Activated CD4-positive, alpha-beta T cell treated with anti-CD3 and anti-CD28 coated beads, Interleukin-2, amount 50 U/mL, for 16 hours (primary cell): ENCODE results near the gene KCNMA1.
"Not testable (repeated sequence)": the region's sequence is repeated elsewhere in the genome, so short reads cannot be mapped to it uniquely, and the experiment has no call there.

Source experiments
- DNase-seq: peaks from one replicate; pipeline ENCODE4 v3.0.0-alpha.2; 2020

Gene KCNMA1

GRCh38 chr10:77637532-77638320 lies at the start of gene KCNMA1:
Gene KCNMA1 (minus strand): TSS chr10:77637808.
- DNase-seq: no peak

DNA sequence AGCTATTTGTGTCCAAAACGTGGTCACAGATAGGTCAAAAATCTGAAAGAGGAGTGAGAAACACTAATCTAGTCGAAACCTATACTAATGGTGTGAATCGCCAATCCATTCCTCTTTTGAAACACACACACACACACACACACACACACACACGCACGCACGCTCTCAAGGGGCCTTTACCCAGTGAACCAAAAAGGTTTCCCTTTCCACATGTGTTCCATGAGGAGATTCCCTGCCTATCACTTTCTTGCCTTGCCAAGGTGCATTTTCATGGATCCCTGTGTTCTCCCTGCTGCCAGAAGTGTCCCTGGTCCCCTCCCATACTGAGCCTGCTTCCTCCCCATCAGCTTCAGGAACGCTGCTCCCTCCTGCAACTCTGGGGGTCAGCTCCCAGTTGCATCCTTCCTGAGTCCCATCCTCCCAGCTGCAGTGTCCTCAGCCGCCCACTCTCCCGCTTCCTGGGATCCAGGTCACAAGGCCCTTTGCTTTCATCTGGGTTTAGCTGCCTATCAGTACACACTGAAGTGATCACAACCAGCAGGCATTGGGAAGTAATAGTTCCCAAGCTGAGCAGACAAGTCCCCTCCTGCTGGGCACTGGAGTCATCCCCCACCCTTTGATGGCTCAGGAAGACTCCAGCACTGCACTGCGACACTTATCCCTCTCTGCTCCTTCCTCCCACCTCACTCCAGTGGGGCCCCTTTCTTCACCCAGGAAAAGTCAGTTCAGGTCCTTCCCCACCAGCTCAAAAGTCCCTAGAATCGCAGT lies 49.2 kb upstream of the KCNMA1 start:
- DNase-seq: no peak

- no peak for DNase-seq
These were observed 48.5 kb upstream of the KCNMA1 start for GRCh38 chr10:77686096-77686495.

- DNase-seq: no peak
These were observed 47.8 kb upstream of the KCNMA1 start for GRCh38 chr10:77685432-77685831.

DNA sequence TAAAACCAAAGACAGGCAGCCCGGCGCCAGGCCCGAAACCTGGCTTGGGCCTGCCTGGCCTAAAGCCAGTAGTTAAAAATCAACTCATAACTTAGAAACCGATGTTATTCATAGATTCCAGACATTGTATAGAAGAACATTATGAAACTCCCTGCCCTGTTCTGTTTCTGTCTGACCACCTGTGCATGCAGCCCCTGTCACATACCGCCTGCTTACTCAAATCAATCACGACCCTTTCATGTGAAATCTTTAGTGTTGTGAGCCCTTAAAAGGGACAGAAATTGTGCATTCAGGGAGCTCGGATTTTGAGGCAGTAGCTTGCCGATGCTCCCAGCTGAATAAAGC lies 45.5 kb upstream of the KCNMA1 start:
- DNase-seq: not testable (repeated sequence)

- DNase-seq: no peak
These were observed 44.9 kb upstream of the KCNMA1 start for GRCh38 chr10:77682393-77683087.

DNA sequence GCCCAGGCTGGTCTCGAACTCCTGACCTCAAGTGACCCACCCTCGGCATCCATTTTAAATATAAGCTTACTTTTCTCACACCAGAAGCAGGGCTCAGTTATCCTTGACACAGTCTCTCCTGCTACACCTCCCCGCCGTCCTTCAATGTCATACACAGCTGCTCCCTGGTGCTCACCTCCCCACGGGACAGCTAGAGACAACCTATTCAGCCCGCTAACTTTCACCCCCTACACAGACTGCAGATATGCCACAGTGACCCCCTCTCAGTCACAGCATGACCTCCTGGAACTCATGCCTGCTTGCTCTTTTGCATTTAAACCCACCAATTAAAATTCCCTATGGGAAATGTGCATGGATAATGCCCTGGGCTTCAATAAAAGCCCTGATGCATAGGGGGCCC lies 44.2 kb upstream of the KCNMA1 start:
- no peak for DNase-seq

- no peak for DNase-seq
These were observed 43.2 kb upstream of the KCNMA1 start for GRCh38 chr10:77680811-77681210.

DNA sequence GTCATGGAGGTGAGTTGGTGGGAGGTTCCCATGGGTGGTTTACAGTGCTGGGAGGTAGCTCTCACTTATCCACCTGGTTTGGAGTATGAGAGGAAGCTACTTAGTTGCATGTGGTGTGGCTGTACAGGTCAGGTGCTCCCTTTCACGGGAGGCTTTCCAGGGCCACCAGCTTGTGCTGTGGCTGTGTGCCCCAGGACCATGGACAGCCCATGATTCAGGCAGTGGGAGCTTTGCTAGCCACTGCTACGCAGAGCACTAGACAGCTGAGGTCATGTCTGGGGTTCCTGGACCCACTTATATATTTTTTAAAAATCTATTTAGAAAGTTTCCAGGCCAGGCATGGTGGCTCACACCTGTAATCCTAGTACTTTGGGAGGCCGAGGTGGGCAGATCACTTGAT lies 42.5 kb upstream of the KCNMA1 start:
- no peak for DNase-seq

GRCh38 chr10:77679217-77679616 lies 41.6 kb upstream of the KCNMA1 start:
- DNase-seq: no peak

- DNase-seq: no peak
These were observed 40.5 kb upstream of the KCNMA1 start for GRCh38 chr10:77678146-77678545.

GRCh38 chr10:77675347-77675746 lies 37.7 kb upstream of the KCNMA1 start:
- no peak for DNase-seq

DNA sequence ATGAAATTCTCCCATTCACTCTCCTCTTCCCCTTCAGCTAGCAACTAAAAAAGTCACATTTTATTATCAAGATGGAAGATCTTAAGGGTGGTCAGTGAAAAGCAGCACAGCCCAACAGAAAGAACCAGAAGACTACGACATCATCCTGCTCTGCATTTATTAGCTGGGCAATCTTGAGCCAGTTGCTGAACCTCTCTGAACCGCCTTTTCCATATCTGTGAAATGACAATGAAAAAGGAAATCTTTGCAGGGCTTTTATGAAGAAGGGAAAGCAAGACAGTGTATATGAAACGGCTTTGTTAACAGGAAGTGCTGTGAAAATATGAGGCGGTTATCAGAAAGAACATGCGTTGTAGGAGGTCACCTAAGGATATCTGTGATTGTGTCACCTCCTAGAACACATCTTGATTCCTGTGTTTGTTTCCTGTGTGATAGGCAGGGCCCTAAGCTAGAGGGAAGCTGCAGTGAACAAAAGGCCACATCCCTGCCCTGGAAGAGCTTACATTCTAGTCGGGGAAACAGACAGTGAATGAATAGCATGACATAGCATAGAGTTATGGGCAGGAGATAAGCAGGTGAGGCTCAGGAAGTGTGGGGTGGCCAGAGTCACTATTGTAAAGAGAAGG lies 36.0 kb upstream of the KCNMA1 start:
- DNase-seq: no peak

- no peak for DNase-seq
These were observed 35.5 kb upstream of the KCNMA1 start for GRCh38 chr10:77673101-77673500.

DNA sequence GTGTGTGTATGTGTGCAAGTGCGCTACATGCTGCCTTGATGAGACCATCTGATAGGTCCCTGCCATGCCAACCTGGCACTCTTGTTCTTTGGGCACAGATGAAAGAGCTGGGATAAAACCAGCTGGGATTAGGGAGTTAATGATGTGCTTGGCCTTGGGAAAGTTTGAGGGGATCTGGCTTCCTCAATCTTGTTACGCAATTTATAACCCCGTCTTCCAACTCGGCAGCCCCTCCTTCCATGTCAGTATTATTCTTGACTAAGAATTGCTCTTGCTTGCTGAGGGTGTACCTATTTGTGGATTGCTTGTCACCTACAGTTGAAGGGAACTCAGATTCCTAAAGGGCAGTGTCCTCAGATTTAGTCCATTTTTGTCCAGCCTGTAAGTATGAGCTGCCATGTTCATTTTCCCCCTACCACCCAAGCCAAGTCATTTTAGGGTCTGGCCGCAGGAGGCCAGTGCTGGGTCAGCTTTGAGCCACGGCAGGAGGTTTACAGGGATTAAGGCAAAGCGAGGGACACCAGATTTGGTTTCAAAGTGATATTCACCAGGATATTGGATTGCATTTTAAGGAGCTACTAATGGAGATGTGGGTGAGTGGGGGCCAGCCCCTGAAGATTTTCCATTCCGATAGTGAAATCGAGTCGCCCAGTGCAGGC lies 34.1 kb upstream of the KCNMA1 start:
- DNase-seq: no peak

GRCh38 chr10:77670817-77671443 lies 33.3 kb upstream of the KCNMA1 start:
- DNase-seq: no peak

- DNase-seq: no peak
These were observed 32.3 kb upstream of the KCNMA1 start for GRCh38 chr10:77669892-77670291.

DNA sequence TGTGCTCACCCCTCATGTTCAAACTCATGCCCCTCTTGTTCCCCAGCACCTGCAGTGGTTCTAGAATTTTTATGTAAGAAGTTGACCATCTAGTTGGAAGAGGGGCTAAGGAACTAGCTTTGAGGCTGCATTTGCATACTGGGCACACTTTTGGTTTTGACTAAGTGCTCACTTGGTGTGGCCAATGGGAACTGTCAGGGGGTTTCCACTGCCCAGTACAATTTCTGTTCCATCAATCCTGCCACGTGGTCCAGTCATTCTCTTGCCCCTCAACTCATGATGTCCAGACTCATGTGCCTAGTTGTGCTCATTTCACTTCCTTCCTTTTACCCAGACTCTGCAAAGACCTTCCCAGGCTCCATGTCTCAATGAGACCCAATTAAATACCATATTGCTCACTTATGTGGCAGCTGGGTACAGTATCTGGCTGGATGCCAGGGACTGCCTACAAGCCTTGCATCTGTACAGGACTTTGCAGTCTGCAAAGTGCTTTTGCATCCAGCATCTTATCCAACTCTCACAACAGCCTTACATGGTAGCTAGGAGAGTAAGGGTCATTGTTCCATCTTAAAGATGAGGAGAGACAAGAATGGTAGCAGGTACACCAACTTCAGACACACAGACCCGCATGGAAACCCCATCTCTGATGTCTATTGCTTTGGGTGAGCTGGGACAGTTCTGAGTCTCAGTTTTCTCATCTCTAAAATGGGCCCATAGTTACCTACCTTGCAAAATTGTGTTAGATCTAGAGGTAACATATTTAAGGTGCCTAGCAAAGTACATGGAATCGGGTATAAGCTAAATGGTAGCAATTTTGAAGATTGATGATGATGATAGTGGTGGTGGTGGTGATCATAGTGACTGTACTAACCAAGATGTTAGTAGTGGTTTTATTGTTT lies 30.1 kb upstream of the KCNMA1 start:
- no peak for DNase-seq

DNA sequence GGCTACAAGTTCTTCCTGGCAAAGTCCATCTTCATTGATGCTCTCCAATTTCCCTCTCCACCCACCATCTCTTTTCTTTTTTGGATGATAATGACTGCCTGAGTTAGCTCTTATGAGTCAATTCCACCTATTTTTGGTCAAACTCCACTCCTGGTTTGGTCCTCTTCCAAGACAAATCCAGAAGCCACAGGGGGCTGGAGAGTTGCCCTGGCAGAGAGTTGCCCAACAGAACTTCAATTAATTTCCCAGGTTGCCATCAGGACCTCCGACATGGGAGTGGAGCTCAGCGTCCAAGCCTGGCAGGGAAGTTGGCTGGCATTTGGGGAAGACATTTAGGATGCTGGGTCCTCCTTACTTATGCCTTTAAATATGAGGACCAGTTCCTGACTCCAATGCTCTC lies 29.2 kb upstream of the KCNMA1 start:
- no peak for DNase-seq

GRCh38 chr10:77664696-77665095 lies 27.1 kb upstream of the KCNMA1 start:
- no peak for DNase-seq

GRCh38 chr10:77664008-77664407 lies 26.4 kb upstream of the KCNMA1 start:
- no peak for DNase-seq
